Measurements from ENCODE around the gene CTDSPL2.
"Not testable (repeated sequence)": the region's sequence is repeated elsewhere in the genome, so short reads cannot be mapped to it uniquely, and the experiment has no call there.

The CTDSPL2 gene

GRCh38 chr15:44535523-44536301 is 108.3 kb downstream of the CTDSPL2 start:
- no peak for TF ChIP-seq CTCF (conservative IDR thresholded peaks at IDR 0.05)
- H3K27ac ChIP-seq, result peak overlapping the region; percentile 97

- TF ChIP-seq CTCF (conservative IDR thresholded peaks at IDR 0.05), result peak; percentile 50
- H3K27ac ChIP-seq, result peak overlapping the region; percentile 97
These were observed 109.0 kb downstream of the CTDSPL2 start for GRCh38 chr15:44536302-44536961.

GRCh38 chr15:44536962-44537734 is 109.7 kb downstream of the CTDSPL2 start, which contains the start of gene EIF3J:
Gene EIF3J (plus strand): TSS chr15:44537147. CDS start chr15:44537195, 48 bp downstream.
- peak within 1 kb of the TSS; percentile 97 for H3K27ac ChIP-seq
- TF ChIP-seq CTCF (conservative IDR thresholded peaks at IDR 0.05), result no peak

GRCh38 chr15:44537735-44538240 is 110.4 kb downstream of the CTDSPL2 start:
- peak overlapping the region; percentile 97 for H3K27ac ChIP-seq

GRCh38 chr15:44541282-44541958 is 114.0 kb downstream of the CTDSPL2 start:
- H3K27ac ChIP-seq, result no peak overlapping the region
- no peak for TF ChIP-seq CTCF (conservative IDR thresholded peaks at IDR 0.05)

More at GRCh38 chr15:44537735-44538240, 110.4 kb downstream of the CTDSPL2 start:
- TF ChIP-seq CTCF (conservative IDR thresholded peaks at IDR 0.05), result no peak

GRCh38 chr15:44542596-44542995 is 115.2 kb downstream of the CTDSPL2 start:
- H3K27ac ChIP-seq, result no peak overlapping the region

GRCh38 chr15:44544745-44545144 is 117.3 kb downstream of the CTDSPL2 start:
- H3K27ac ChIP-seq, result not testable (repeated sequence)

More at GRCh38 chr15:44542596-44542995, 115.2 kb downstream of the CTDSPL2 start:
- TF ChIP-seq CTCF (conservative IDR thresholded peaks at IDR 0.05), result no peak
